Activated T-helper 17 cell treated with anti-CD3 and anti-CD28 coated beads, Interleukin-2, amount 50 U/mL, for 72 hours (primary cell): ENCODE results near the gene PAPLN. TPM values are rescaled to one million over a fixed set of nuclear protein-coding genes. Genes with fewer than 3 reads are reported as not detected.

Experiments used
- ATAC-seq: fragments of 150-1000 bp; cut with Tn5 transposase; replicated peaks from 2 replicates; pipeline ENCODE4 v1.10.0; 2021; ENCODE audit warnings: mild to moderate bottlenecking, moderate library complexity
- H3K27ac Mint-ChIP-seq: one replicate; pipeline ENCODE4 v1.8.0; 2022; ENCODE audit warnings: mixed read lengths
- H3K27me3 Mint-ChIP-seq: one replicate; pipeline ENCODE4 v1.8.0; 2022; ENCODE audit warnings: mixed read lengths
- H3K36me3 Mint-ChIP-seq: one replicate; pipeline ENCODE4 v1.8.0; 2022; ENCODE audit warnings: low read depth, mild to moderate bottlenecking, mixed read lengths
- H3K4me1 Mint-ChIP-seq: one replicate; pipeline ENCODE4 v1.8.0; 2022; ENCODE audit warnings: mixed read lengths
- H3K4me3 Mint-ChIP-seq: one replicate; pipeline ENCODE4 v1.8.0; 2022; ENCODE audit warnings: mild to moderate bottlenecking, mixed read lengths
- H3K9me3 Mint-ChIP-seq: one replicate; pipeline ENCODE4 v1.8.0; 2022; ENCODE audit warnings: mixed read lengths
- total RNA-seq, 2 donors: library from RNA; stranded (reverse); gene quantifications; one replicate each; pipeline ENCODE4 v1.2.3, GENCODE V29; 2022

Gene PAPLN
- total RNA-seq, 2 donors from 2014 or later, result 0.19 to 1.1 TPM

DNA sequence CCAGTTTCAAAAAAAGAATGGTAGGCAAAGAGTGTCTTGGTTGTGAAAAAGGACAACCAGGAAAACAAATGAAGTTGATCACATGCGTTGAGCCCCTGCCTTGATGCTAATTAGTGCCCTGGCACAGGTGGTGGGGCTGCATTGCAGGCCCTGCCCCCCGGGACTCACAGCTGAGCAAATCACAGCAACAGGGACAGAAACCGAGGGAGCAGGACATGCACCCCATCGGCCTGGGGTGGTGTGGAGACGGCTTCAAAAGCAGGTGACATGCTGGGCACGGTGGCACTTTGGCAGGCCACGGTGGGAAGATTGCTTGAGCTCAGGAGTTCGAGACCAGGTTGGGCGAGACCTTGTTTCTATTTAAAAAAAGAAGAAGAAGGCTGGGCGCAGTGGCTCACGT, 1.1 kb upstream of the PAPLN start:
- Mint-ChIP-seq H3K4me3 (peak overlapping the region; percentile 38), H3K27me3 (peaks cover 50% of the 10 kb centered on the region), H3K27ac (no peak overlapping the region), H3K9me3 (no peaks in the 10 kb centered on the region), H3K4me1 (peaks cover 4% of the 10 kb centered on the region), H3K36me3 (no peaks in the 10 kb centered on the region)
- ATAC-seq, result no peak

DNA sequence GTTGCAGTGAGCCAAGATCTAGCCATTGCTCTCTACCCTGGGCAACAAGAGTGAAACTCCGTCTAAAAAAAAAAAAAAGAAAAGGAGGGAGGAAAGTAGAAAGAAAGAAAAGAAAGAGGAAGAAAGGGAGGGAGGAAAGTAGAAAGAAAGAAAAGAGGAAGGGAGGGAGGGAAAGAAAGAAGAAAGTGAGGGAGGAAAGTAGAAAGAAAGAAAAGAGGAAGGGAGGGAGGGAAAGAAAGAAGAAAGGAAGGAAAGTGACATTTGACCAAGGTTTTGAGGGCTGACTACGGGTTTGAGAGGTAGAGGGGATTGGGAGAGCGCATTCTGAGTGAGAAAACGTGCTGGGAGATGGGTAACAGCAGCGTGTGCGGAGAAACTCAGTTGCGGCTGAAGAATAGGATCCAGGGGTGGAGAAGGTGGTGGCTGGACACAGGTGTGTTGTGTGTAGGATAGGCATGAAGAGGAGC, 521 bp upstream of the PAPLN start:
- no peak overlapping the region for H3K27ac Mint-ChIP-seq
- no peaks in the 10 kb centered on the region for H3K9me3 Mint-ChIP-seq
- H3K4me1 Mint-ChIP-seq, result peaks cover 4% of the 10 kb centered on the region
- no peak for ATAC-seq
- H3K36me3 Mint-ChIP-seq, result no peaks in the 10 kb centered on the region
- H3K4me3 Mint-ChIP-seq, result peak overlapping the region; percentile 38
- H3K27me3 Mint-ChIP-seq, result peaks cover 54% of the 10 kb centered on the region

DNA sequence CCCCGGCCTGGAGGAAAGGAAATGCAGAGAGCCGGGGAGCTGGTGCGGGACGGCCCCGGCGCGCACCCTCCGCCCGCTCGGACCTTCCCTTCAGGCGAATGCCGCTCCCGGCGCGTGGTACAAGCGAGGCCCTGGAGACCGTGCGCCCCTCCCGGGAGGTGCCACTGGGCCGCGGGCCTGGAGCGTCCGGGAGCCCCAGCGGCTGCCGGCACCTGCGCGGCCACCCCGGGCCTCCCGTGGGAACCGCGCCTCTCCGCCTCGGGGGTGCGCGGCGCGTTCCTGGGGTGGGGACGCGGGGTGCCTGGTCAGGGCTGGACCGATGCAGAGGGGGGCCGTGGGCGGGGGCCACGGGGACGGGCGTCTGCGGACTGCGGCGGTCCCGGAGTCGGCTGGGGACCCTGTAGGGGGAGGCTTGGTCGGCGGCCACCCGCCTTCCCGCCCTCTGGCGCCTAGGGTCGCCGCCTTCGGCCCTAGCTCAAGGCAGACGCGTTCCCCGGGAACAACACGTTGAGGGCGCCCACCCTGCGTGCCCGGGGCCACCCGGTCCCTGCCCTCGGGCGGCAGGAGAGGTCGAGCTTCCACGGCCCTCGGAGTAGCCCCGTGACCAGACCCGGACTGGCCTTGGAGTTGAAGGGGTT, 599 bp downstream of the PAPLN start:
- H3K4me1 Mint-ChIP-seq, result peaks cover 4% of the 10 kb centered on the region
- no peaks in the 10 kb centered on the region for H3K36me3 Mint-ChIP-seq
- H3K4me3 Mint-ChIP-seq, result peak overlapping the region; percentile 35
- H3K27ac Mint-ChIP-seq, result no peak overlapping the region
- H3K27me3 Mint-ChIP-seq, result peaks cover 61% of the 10 kb centered on the region
- no peaks in the 10 kb centered on the region for H3K9me3 Mint-ChIP-seq
- peak; percentile 10 for ATAC-seq

DNA sequence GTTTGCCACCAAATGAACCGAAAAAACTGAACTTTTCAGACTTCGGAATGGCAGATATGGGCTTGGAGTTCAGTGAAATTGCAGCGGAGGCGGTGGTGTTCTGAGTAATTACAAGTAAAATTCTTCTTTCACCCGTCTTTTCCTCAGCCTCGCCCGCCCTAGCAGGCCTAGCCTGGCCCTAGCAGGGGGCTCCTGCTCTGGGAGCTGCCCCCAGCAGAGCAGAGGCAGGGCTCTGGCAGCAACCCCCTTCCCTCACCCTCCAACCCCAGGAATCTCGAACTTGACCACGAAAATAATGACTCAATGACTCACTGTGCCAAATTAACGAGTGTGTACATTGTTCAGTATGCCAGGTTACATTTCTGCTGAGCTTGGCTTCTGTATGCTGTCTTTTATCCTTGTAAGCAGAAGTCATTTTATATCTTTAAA, 1.1 kb downstream of the PAPLN start:
- ATAC-seq, result peak; percentile 34
- Mint-ChIP-seq H3K4me3 (peak overlapping the region; percentile 35), H3K27me3 (peaks cover 64% of the 10 kb centered on the region)

DNA sequence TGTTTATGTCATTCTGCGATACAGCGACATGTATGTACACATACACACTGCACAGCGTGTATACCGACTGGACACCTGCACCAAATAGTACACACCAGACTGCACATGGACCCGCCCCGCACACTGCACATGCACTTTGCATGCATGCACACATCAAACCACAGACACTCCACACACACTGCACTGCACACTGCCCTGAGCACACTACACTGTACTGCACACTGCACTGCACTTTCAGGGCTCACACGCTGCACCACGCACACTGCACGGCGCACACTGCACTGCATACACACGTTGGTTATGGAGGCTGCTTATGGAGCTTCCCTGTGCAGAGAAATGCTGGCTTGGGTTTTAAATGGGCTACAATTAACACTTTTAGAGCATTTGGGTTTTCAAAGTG, 1.6 kb downstream of the PAPLN start:
- H3K27me3 Mint-ChIP-seq, result peaks cover 64% of the 10 kb centered on the region
- peaks cover 9% of the 10 kb centered on the region for H3K4me1 Mint-ChIP-seq
- no peaks in the 10 kb centered on the region for H3K36me3 Mint-ChIP-seq
- H3K9me3 Mint-ChIP-seq, result no peaks in the 10 kb centered on the region
- no peak overlapping the region for H3K27ac Mint-ChIP-seq
- no peak for ATAC-seq
- H3K4me3 Mint-ChIP-seq, result no peak overlapping the region

More for the DNA sequence above, 1.1 kb downstream of the PAPLN start:
- H3K9me3 Mint-ChIP-seq, result no peaks in the 10 kb centered on the region
- H3K36me3 Mint-ChIP-seq, result no peaks in the 10 kb centered on the region
- no peak overlapping the region for H3K27ac Mint-ChIP-seq
- peaks cover 7% of the 10 kb centered on the region for H3K4me1 Mint-ChIP-seq

DNA sequence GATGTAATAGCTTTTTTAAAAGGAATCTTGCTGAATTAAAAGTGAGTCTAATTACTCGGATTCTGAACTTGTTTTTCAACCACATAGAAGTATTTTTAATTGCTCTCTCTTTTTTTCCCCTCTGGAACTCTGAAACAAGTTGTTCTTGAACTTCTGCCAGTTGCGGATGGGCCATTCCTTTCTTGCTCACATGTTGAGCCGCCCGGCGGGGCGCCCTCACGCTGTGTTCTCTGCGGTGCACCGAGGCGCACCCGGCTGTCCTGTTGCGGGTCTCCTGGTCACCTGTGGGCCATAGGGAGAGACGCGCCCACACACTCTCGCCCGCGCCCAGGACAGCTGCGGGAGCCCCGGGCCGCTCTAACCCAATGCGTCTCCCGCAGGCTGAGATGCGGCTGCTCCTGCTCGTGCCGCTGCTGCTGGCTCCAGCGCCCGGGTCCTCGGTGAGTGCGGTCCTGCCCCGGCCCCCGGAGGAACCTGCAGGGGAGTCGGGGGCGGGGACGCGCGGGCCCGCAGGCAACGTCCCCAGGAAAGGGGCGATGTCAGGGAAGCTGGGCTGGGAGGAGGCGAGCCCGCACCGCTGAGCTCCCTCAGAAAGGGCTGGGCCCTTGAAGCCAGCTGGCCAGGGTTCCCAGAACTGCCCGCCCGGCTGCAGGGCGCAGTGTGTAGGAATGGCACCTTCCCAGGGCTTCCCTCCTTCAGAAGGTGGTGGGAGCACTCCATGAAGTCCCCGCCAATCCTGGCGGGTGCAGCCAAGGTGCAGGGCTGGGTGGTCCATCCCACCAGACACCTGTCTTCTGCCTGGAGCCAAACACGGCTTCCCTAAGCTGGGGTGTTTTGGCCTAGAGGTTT, 2.3 kb downstream of the PAPLN start:
- H3K4me3 Mint-ChIP-seq, result no peak overlapping the region
- H3K36me3 Mint-ChIP-seq, result no peaks in the 10 kb centered on the region
- peaks cover 9% of the 10 kb centered on the region for H3K4me1 Mint-ChIP-seq
- ATAC-seq, result no peak
- H3K9me3 Mint-ChIP-seq, result no peaks in the 10 kb centered on the region
- H3K27me3 Mint-ChIP-seq, result peaks cover 61% of the 10 kb centered on the region
- H3K27ac Mint-ChIP-seq, result no peak overlapping the region

DNA sequence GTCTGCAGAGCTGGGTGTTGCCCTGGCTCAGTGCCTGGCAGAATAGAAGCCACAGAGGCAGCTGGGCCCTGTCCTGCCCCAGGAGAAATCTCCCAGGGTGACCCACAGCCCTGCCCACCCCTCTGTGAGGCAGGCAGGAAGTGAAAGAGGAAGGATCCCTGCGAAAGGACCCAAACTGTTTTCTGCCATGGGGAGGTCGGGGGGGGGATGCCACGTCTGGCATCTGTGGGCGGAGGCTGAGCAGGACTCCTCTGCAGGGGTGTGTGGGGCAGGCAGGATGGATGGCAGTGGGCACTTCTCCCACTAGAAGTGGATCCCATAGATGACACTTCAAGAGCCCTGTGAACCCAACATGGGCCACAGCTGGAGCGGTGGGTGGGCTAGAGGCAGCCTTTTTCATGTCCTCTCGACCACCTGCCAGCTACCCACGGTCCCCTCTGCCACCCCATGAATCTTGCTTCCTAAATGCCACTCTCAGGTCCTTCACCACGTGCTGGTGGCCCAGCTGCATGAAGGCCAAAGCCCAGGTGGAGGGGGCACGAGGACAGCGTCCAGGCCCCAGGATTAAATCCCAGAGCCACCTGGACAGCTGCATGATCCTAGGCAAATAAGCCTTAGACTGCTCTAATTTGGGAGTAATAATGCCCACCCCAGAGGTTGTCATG, 3.6 kb downstream of the PAPLN start:
- ATAC-seq, result no peak
- H3K27me3 Mint-ChIP-seq, result peaks cover 52% of the 10 kb centered on the region
- peaks cover 9% of the 10 kb centered on the region for H3K4me1 Mint-ChIP-seq
- H3K9me3 Mint-ChIP-seq, result no peaks in the 10 kb centered on the region
- H3K4me3 Mint-ChIP-seq, result no peak overlapping the region
- no peak overlapping the region for H3K27ac Mint-ChIP-seq
- no peaks in the 10 kb centered on the region for H3K36me3 Mint-ChIP-seq

DNA sequence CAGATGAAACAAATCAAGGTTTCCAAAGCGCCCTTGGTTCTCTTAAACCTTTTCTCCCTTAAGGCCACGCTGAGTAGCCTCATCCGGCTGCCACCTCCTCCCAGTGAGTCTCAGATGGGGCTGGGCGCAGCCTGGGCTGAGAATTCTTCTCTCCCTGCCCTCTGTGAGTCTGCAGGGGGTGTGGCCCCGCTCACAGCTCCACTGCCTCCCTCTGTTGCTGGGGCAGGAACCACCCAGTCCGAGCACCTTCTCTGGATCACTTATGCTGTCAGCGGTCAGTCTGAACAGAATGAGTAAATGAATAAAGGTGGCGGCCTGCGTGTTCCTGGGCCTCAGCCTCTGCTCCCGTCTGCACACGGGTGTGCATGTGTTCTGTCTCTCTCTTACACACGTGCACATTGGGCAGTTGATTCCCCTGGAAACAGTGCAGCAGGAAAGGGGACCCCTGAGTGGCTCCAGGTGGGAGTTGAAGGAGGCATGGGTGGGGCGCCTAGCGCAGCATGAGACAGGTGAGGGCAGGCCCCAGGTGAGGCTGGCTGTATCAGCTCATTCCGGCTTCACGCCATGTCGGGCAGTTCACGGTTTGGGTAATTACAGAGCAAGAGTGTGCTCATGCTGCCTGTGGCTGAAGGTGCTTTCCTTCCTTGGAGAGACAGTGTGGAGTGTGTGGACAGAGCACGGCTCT, 4.3 kb downstream of the PAPLN start:
- no peak overlapping the region for H3K27ac Mint-ChIP-seq
- no peak for ATAC-seq
- H3K4me3 Mint-ChIP-seq, result no peak overlapping the region
- H3K9me3 Mint-ChIP-seq, result no peaks in the 10 kb centered on the region
- peaks cover 46% of the 10 kb centered on the region for H3K27me3 Mint-ChIP-seq
- peaks cover 10% of the 10 kb centered on the region for H3K4me1 Mint-ChIP-seq
- no peaks in the 10 kb centered on the region for H3K36me3 Mint-ChIP-seq

DNA sequence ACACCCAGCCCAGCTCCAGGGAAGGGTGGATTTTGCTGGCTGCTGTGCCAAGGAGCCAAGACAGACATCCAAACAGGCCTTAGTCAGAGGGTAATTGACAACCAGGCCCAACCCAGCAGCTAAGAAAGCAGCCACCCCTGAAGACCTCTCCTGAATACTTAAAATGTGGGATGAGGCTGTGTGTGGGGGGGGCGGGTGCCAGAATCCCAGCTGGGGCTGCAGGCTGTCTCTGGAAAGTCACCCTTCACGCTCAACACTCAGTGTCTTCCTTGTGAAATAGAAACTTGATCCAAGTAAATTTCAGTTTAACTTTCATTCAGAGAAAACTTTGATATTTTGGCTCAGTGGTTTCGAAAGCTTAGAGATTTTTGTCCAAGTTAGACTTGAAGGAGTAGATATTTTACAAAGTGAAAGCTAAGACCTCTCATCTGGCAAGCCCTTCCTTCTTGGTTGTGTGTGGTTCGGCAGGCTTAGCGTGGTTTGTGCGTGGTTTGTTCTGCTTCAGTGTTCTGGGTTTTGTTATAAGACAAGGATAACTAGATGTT, 5.1 kb downstream of the PAPLN start:
- H3K27me3 Mint-ChIP-seq, result peaks cover 42% of the 10 kb centered on the region
- ATAC-seq, result no peak
- H3K4me1 Mint-ChIP-seq, result peaks cover 14% of the 10 kb centered on the region
- H3K9me3 Mint-ChIP-seq, result no peaks in the 10 kb centered on the region
- no peaks in the 10 kb centered on the region for H3K36me3 Mint-ChIP-seq
- H3K27ac Mint-ChIP-seq, result no peak overlapping the region
- H3K4me3 Mint-ChIP-seq, result no peak overlapping the region

DNA sequence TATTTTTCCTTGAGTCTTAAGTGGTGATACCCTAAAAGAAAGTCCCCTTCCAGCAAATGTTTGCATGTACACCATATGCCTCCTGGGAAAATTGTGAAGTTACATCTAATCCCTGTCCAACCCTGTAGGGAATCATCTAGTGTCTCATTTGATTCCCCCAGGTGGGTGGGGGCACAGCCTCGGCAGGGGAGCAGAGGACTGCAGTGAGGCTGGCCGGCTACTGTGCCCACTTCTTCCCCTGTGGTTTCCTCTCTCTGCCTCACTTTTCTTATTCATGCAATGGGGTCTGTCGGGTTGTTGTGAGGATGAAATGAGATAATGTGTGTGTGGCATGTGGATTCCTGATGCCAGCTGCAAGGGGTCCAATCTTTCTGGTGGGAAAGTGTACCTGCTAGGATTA, 6.0 kb downstream of the PAPLN start:
- no peak for ATAC-seq
- H3K4me1 Mint-ChIP-seq, result peaks cover 23% of the 10 kb centered on the region
- H3K9me3 Mint-ChIP-seq, result no peaks in the 10 kb centered on the region
- no peak overlapping the region for H3K4me3 Mint-ChIP-seq
- H3K36me3 Mint-ChIP-seq, result no peaks in the 10 kb centered on the region
- H3K27me3 Mint-ChIP-seq, result peaks cover 43% of the 10 kb centered on the region
- H3K27ac Mint-ChIP-seq, result no peak overlapping the region

DNA sequence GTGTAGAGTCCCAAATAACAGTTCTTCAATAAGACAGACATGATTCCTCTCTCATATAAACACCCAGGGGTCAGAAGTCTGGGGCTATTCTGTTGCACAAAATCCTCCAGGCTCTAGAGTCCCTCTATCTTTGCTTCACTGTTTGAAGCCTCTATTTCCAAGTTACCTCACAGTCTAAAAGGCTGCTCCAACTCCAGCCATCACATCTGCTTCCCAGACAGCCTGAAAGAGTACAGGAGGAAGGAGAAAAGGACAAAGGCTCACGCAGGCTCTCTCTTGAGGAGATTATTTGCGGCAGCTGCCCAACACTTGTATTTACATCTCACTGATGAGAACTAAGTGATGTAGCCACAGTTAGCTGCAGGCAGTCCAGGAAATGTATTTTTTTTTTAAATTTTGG, 6.4 kb downstream of the PAPLN start:
- no peak for ATAC-seq
- H3K4me3 Mint-ChIP-seq, result no peak overlapping the region
- peaks cover 23% of the 10 kb centered on the region for H3K4me1 Mint-ChIP-seq
- H3K36me3 Mint-ChIP-seq, result no peaks in the 10 kb centered on the region
- peaks cover 39% of the 10 kb centered on the region for H3K27me3 Mint-ChIP-seq
- no peak overlapping the region for H3K27ac Mint-ChIP-seq
- H3K9me3 Mint-ChIP-seq, result no peaks in the 10 kb centered on the region

DNA sequence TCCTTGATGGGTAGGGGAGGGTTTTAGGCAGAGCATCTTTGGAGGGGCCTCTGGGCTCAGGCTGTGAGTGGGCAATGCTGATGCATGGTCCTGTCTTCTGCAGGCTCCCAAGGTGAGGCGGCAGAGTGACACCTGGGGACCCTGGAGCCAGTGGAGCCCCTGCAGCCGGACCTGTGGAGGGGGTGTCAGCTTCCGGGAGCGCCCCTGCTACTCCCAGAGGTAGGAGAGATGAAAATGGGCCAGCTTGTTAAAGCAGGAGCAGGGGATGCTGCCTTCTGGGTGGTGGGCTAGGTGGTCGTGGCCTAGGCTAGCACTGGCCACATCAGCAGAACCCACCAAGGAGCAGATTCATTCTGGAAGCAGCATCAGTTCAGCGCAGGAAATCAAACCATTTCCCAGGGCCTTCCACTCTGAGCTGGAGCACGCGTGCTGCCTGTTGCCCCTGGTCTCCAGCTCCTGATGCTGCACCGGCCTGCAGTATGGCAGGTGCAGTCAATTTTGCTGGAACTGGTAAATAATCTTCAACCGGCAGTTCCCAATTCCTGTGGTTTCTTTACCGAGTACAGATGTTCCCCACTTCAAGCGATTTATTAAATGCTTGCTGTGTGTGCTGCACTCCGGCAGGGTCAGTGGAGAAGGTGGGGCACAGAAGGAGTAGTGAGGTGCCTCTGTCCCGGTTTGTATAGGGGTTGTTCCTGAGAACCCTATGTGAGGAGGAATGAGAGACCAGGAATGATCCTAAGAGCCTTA, 7.4 kb downstream of the PAPLN start:
- Mint-ChIP-seq H3K4me3 (peak overlapping the region; percentile 42), H3K27me3 (peaks cover 31% of the 10 kb centered on the region), H3K36me3 (no peaks in the 10 kb centered on the region), H3K27ac (no peak overlapping the region), H3K9me3 (no peaks in the 10 kb centered on the region), H3K4me1 (peaks cover 23% of the 10 kb centered on the region)
- no peak for ATAC-seq

DNA sequence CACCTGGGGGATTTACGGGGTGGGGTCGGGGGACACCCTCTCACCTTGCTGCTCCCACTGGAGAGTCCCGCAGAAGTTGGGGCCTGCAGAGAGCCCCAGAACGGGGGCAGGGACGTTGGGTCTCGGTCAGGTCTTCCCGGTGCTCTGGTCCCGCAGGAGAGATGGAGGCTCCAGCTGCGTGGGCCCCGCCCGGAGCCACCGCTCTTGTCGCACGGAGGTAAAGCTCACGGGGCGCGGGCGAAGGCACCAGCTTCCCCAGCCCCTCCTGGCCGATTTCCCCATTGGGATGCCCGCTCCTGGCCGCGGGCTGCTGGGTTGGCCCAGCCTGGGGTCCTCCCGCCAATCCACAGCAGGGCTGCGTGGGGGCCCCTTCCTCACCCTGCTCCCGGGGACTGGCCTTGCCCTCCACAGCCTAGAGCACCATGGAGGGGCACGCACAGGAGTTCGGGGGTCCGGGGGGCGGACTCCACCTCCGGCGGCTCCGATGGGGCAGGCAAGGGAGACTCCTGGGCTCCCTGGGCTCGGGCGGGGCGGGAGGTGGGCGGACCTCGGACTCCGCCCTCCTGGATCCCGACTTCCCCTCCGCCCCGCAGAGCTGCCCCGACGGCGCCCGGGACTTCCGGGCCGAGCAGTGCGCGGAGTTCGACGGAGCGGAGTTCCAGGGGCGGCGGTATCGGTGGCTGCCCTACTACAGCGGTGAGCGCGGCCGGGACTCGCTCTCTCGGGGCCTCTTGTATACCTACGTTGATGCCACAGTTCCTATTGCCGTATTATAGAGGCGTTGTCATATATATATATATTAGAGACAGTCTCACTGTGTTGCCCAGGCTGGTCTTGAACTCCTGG, 8.4 kb downstream of the PAPLN start:
- peak; percentile 88 for ATAC-seq
- Mint-ChIP-seq H3K27ac (peak overlapping the region; percentile 77), H3K4me3 (peak overlapping the region; percentile 73), H3K4me1 (peaks cover 23% of the 10 kb centered on the region), H3K36me3 (no peaks in the 10 kb centered on the region), H3K27me3 (peaks cover 27% of the 10 kb centered on the region), H3K9me3 (no peaks in the 10 kb centered on the region)
